ENCODE data around the gene ART1.

Gene ART1

DNA sequence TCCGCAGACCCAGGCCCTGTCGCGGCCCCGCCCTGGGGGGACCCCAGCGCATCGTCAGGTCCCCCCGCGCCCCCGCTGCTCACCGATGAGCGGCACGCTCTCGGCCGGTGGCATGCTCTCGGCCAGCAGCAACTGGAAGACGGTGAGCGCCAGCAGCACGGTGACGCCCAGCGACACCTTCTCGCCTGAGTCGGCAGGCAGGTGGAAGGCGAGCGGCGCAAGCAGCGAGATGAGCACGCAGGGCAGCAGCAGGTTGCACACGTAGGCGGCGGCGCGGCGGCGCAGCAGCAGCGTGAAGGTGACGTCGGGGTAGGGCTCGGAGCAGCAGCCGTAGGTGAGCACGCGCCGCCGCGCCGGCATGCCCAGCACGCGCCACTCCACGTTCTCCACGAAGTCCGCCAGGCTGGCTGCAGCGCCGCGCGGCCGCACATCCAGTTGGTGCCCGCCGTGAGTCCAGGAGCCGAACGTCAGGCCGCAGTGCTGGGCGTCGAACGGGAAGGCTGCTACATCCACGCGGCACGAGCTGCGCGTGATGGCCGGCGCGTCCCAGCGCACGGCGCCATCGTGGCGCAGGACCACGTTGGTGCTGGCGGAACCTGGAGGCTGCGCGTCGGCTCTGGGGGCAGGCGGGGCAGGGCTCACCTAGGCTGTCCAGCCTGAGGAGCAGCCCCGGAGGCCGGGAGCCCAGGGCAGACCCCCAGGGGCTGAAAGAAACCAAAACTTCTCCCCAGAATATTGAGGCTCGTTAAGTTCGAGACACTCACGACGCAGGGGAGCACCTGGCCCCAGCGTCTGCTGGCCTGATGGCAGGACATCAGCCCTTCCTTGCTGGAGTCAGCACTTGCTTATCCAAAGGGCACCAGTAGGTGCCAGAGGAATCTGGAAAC lies 22.5 kb downstream of the ART1 start:
- no peak for DNase-seq

DNA sequence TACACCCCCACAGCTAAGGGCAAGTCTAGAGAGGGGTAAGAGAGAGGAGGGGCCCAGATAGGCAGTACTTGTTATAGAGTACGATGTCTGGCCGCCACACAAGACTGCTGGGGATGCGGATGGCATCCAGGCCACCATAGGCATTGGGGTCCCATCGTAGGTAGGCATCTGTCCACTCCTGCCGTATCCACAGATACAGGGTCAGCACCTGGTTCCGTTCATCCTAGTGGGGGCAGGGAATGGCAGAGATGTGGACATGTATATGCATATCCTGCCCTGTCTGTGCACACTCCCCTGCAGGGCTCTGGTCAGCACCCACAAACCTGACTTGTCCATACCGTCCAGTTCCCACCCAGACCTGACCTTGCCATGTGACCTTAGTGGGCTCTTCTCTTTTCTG lies 24.2 kb downstream of the ART1 start:
- no peak for DNase-seq

DNA sequence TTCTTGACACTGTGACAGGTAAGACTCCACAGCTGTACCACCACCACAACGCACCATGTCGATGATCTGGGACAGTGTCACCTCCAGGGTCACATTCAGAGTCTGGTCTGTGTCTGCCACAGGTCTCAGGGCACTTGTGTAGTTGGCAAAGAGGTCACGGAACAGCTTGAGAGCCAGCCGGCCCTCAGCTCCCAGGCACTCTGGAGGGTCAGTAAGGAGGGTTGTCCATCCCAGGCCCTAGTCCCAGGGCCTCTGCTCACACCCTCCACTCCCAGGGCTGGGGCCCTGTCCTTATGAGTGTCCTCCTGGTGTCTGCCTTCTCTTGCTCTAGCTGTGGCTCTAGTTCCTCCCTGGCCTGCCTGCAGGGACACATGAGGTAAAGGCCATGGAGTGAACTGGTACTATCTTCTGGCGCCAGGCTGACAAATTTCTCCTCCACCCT lies 24.8 kb downstream of the ART1 start:
- no peak for DNase-seq

DNA sequence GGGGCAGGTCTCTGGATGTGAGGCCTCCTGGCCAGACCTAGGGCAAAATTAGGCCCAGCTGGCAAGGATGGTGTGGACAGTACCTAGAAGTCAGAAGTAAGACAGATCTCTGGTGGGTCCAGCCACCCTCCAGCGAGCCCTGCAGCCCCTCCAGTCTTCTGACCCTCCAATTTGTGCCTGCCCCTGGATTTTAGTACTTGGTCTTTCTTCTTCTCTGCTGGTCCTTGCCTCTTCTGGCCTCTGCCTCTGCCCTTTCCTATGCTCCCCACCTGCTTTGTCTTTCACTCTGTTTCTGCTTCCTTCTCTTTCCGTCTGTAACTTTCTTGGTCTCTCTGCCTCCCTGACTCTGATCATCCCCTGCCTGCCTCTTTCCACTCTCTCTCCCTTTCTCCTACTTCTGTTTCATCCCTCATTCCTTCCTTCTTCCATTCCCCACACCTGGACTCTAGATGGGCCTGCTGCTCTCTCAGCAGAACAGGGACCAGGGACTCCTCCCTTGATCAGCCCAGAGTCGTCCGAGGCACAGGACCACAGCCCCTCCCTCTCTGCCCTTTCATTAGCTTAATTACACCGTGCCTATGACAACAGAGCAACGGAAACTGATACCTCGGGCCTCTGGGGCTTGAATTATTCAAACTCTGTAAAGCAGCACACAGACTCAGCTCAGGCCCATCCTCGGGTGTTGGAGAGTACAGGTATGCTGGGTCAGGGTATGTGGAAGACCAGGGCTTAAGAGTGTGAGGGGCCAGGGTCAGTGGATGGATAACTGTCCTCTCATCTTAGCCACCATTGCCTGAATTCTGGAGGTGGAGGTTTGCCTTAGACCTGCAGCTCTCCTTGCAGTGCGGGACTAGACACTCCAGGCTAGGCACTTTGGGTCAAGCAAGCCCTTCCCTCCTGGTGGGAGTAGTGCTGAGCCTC lies 26.7 kb downstream of the ART1 start, which contains the start of gene CHRNA10:
CHRNA10 (minus strand) TSS at position 51 of the 921 bp plus-strand sequence. CDS start 72 bp downstream, outside the sequence.
- DNase-seq: no peak

DNA sequence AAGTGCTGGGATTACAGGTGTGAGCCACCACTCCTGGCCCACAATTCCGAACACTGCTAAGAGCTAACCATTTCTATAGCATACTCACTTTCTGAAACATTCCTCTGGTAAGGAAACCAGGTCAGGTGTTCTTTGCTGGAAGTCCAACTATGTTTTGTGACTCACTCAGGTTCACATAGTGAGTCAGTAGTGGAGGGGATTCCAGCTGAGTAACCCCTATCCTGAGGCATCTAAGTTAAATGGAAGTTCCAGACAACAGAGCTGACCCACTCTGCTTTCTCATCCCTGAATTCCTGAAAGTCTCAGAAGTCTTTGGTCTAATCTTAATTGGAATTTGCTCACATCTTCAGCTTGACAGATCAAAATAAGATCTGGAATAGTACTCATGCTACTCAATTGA lies 29.3 kb downstream of the ART1 start:
- no peak for DNase-seq

DNA sequence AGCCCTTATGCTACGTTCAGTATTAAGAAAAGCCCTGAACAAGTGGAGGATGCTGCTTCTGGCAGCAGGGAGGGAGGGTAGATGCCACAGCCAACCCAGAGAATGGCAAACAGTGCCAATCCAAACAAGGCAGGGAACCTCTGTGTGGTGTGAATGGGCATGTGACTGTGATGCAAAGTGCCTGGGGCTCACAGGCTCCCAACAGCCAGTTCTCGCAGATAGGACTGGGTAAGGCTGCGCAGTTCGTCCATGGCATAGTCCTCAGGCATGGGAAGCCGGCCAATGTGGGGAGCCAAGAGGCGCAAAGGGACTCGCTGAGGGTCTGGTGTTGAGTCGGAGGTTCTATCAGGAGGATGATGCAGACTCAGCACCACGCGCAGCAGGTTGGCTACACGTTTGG lies 31.0 kb downstream of the ART1 start:
- no peak for DNase-seq

DNA sequence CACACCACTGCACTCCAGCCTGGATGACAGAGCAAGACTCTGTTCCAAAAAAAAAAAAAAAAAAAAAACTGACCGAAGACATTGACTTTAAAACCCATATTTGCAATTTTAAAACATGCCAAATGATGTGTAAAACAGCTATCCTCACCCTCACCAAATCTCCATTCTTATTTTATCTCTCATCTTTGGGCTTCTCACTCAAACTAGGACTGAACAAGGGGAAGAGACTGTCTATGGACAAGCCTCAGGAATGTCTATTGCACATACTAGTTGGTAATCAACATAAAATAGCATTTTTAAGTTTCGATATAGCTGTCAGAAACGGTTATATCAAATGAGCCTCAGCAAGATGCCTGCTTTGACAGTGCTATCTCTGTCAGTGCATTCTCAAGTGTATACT lies 34.1 kb downstream of the ART1 start:
- no peak for DNase-seq

DNA sequence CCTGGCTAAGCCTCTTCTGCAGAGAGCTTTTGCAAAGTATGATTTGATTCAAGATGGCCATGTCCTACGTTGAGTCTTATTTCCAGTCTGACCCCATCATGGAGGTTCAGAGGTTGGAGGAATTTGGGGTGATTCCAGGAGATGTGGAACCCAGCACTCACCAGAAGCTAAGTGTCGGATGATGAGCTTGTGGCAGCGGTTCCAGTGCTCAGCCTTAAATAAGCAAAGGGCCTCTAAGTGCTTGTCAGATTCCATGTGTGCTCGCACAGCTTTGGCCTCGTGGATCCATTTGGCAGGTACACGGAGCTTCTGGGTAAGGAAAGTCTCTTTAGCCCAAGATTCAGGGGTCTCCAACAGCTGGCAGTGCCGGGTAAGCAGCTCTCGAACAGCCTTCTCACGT lies 38.1 kb downstream of the ART1 start:
- no peak for DNase-seq

DNA sequence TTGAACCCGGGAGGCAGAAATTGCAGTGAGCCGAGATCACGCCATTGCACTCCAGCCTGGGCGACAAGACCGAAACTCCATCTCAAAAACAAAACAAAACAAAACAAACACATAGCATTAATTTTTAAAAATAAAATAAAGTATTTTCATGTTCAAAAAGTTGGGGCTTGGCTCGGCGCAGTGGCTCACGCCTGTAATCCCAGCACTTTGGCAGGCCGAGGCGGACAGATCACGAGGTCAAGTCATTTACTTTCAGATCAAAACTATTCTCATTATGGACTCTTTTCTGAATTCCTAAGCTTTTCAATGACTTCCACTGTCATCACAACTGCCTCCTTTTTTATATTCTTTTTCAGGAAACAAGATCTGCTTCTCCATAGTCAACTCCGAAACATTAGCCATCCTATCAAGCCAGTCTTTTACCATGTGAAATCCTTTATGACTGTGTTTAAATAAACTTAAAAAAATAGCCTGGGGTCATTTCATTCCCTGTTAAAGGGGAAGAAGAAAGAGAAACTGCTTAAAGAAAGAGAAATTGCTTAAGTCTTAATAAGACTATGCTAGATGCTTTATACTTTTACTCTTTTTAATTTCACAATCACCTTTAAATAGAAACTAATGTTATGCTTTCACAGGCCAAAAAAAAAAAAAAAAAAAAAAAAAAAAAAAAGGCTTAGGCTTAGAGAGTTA lies 39.3 kb downstream of the ART1 start:
- no peak for DNase-seq

DNA sequence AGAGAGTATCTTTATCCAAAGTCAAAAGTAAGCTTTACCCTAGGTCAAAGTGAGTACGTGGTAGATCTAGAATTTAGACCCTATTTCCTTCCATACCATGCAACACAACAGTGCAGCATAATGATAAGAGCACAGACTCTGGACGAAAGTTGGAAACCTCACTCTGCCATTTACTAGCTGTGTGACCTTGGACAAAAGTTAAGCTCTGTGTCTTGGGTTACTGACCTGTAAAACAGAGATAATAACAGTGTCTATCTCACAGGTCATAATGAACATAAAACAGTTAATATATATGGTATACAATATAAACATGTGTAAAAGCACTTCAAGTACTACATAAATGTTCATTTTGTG lies 39.9 kb downstream of the ART1 start:
- DNase-seq: no peak

DNA sequence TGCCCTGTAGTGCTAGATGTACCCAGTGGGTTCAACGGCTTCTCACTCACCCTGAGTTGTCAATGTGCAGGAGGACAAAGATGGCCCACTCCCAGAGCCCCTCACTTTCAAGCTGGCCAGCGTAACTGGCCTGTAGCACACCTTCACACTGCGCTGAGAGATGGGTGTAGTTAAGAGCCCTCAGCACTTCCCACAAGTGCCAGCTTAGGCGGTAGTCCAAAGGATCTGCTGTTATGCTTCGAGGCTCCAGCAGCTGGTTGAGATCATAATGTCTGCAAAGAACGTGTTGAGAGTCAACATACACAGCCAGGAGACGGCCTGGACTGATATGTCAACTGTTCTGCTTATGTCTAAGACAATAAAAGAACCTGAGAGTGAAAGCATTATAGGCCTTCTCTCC lies 41.0 kb downstream of the ART1 start:
- DNase-seq: no peak

DNA sequence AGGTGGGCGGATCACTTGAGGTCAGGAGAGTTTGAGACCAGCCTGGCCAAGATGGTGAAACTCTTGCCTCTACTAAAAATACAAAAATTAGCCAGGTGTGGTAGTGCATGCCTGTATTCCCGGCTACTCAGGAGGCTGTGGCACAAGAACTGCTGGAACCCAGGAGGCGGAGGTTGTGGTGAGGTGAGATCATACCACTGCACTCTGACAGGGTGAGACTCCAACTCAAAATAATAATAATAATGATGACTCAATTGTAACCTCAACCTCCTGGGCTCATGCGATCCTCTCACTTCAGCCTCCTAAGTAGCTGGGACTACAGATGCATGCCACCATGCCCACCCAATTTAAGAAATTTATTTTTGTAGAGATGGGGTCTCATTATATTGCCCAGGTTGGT lies 41.8 kb downstream of the ART1 start:
- DNase-seq: no peak

DNA sequence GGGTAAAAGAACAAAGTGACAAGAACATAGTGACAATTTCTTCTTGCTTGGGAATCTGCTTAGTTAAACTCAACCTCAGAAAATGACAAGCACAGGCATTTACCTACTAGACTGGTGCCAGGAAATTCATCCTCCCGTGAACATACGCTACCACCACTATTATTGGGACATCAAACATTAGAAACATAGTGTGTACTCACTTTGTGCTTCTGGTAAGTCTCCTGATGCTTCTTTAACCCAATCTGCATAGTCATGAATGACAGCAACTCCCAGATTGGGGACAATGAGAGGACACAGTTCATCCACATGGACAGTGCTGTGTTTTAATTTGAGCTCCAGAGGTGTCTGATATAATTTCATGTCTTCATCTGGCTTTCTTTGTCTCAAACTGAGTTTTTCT lies 55.5 kb downstream of the ART1 start:
- DNase-seq: no peak

DNA sequence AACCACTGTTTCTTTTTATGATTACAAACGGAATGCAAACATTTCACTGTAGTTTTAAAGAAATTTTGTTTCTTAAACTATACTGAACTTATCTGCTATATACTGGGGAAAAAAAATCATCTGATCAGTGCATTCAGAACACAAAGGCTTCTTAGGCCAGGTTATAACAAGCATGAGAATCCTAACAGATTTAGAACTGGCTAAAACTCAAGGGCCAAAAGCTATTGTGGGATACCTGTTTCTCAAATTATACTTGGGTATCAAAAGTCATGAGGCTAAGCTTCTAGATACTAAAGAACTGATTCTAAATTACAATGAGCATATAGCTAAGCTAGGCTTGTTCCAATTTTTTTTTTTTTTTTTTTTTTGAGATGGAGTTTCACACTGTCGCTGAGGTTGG lies 56.0 kb downstream of the ART1 start:
- no peak for DNase-seq

DNA sequence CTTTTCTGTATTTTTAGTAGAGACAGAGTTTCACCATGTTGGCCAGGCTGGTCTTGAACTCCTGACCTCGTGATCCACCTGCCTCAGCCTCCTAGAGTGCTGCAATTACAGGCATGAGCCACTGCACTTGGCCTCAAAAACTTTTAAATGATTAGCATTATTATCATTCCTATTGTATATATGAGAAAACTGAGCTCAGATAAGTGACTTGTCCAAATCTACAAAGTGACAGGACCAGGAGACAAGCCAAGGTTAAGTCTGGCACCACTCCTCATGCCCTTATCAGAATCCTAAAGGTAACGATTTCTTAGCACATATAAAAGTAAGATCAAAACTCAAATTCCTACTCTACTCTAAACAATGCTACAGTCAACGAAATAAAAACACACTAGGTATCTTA lies 58.5 kb downstream of the ART1 start:
- DNase-seq: no peak

DNA sequence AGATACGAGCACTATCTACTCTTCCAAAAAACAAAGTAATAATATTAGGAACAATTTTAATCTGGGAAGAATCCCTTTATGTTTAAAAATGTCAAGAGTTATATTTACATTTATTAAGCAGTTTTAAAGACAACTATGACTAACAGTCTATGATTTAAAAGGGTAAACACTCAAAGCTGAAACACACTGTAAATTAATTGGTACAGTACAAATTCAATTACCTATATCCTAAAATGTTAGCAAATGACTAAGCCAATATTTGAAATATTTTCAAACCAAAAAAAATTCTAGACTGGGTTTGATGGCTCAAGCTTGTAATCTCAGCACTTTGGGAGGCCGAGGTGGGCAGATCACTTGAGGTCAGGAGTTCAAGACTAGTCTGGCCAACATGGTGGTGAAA lies 62.2 kb downstream of the ART1 start:
- no peak for DNase-seq

DNA sequence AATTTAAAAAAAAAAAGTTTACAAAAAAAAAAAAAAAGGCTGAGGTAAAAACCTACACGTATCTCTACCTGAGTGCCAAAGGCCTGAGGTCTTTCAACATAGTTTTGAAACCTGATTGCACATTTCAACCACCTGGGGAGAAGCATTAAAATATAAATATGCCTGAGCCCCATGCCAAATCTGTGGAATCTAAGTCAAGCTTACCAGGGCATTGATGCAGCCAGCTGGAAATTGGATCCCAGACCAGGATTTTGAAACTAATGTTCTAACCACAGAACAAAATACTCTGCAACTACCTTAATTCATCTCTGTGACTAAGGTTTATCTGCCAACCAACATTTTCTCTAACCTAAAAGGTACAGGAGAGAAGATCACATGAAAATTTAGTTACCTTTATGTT lies 65.0 kb downstream of the ART1 start:
- DNase-seq: no peak

DNA sequence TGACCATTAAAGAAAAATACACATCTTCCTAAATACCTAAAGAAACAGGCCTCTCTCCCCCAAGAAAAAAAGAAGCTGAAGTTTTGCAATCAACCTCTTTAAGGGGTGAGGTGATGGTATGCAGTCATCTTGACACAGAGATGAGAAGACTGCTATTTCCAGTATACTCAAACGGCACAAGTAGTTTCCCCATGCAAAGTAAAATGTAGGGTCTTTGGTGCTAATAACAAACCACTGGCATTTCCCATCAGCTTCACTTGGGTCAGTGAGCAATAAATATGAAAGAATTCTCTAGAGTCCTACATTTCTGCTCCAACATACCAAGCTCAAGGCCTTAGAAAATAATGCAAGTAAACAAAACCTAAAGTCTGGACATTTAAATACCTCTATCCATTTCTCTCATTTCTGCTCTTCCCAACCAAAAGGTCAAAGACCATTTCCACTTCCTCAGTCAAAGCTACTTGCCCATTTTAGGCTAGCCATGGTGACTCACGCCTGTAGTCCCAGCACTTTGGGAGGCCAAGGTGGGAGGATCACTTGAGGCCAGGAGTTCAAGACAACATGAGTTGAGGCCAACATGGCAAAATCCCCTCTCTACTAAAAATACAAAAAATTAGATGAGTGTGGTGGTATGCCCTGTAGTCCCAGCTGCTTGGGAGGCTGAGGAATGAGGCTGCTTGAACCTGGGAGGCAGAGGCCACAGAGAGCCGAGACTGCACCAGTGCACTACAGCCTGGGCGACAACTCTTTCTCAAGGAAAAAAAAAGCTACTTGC lies 65.7 kb downstream of the ART1 start:
- DNase-seq: no peak

DNA sequence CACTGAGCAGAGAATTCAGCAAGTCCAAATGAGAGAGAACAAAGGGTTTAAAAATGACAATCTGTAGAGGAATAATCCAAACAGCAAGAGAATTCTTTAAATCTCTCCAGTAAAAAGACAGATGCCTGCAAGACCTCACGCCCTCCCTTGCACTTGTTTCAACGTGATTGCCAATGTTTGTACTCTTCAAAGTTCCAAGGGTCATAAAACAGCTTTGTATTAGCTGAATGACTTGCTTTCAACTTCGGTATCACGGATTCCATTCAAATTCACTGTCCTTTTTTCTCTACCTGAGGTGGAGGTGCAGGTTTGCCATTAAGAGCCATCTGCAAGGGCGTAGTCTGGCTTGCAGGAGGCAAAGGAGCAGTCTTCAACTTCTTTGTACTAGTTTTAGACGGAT lies 67.3 kb downstream of the ART1 start:
- no peak for DNase-seq

Measured in T1000 (cell line).